ENCODE measurements around the gene IL15. TPM values are rescaled to one million over a fixed set of nuclear protein-coding genes. Genes with fewer than 3 reads are reported as not detected.

IL15 gene
- total RNA-seq, 1 donor from 2014 or later, result 0.80 TPM

GRCh38 chr4:141757287-141757686, 120.9 kb downstream of the IL15 start:
- H3K36me3 Mint-ChIP-seq, result no peaks in the 10 kb centered on the region
- H3K27me3 Mint-ChIP-seq (ENCODE audit: low read depth), result no peaks in the 10 kb centered on the region
- no peak overlapping the region for H3K4me3 Mint-ChIP-seq
- H3K27ac Mint-ChIP-seq, result no peak overlapping the region
- peaks cover 3% of the 10 kb centered on the region for H3K4me1 Mint-ChIP-seq
- TF ChIP-seq CTCF (IDR thresholded peaks at IDR 0.05; ENCODE audit: unreplicated experiment), result no peak
- no peaks in the 10 kb centered on the region for H3K9me3 Mint-ChIP-seq
- no peak for DNase-seq (ENCODE audit: low spot score in 2 of 2, unreplicated experiment in 2 of 2)

- no peak overlapping the region for H3K4me3 Mint-ChIP-seq
- H3K27ac Mint-ChIP-seq, result no peak overlapping the region
- H3K27me3 Mint-ChIP-seq (ENCODE audit: low read depth), result no peaks in the 10 kb centered on the region
- peaks cover under 1% of the 10 kb centered on the region for H3K9me3 Mint-ChIP-seq
- H3K4me1 Mint-ChIP-seq, result peaks cover 3% of the 10 kb centered on the region
- no peak for DNase-seq (ENCODE audit: low spot score in 2 of 2, unreplicated experiment in 2 of 2)
- H3K36me3 Mint-ChIP-seq, result no peaks in the 10 kb centered on the region
- TF ChIP-seq CTCF (IDR thresholded peaks at IDR 0.05; ENCODE audit: unreplicated experiment), result no peak
These were observed 123.5 kb downstream of the IL15 start for GRCh38 chr4:141759796-141760425.

- Mint-ChIP-seq H3K4me3 (no peak overlapping the region), H3K27me3 (ENCODE audit: low read depth) (no peaks in the 10 kb centered on the region), H3K4me1 (peaks cover 7% of the 10 kb centered on the region), H3K9me3 (peaks cover 6% of the 10 kb centered on the region), H3K36me3 (peaks cover 4% of the 10 kb centered on the region), H3K27ac (no peak overlapping the region)
- no peak for TF ChIP-seq CTCF (IDR thresholded peaks at IDR 0.05; ENCODE audit: unreplicated experiment)
- no peak for DNase-seq (ENCODE audit: low spot score in 2 of 2, unreplicated experiment in 2 of 2)
These were observed 125.5 kb downstream of the IL15 start for GRCh38 chr4:141761926-141762325.

GRCh38 chr4:141763374-141763773, 127.0 kb downstream of the IL15 start:
- peaks cover 13% of the 10 kb centered on the region for H3K4me1 Mint-ChIP-seq
- H3K27me3 Mint-ChIP-seq (ENCODE audit: low read depth), result no peaks in the 10 kb centered on the region
- H3K4me3 Mint-ChIP-seq, result no peak overlapping the region
- peaks cover 6% of the 10 kb centered on the region for H3K9me3 Mint-ChIP-seq
- H3K36me3 Mint-ChIP-seq, result peaks cover 4% of the 10 kb centered on the region
- no peak for DNase-seq (ENCODE audit: low spot score in 2 of 2, unreplicated experiment in 2 of 2)
- TF ChIP-seq CTCF (IDR thresholded peaks at IDR 0.05; ENCODE audit: unreplicated experiment), result no peak
- H3K27ac Mint-ChIP-seq, result no peak overlapping the region

GRCh38 chr4:141768954-141769353, 132.6 kb downstream of the IL15 start:
- Mint-ChIP-seq H3K9me3 (peaks cover 12% of the 10 kb centered on the region), H3K36me3 (peaks cover 4% of the 10 kb centered on the region), H3K27me3 (ENCODE audit: low read depth) (no peaks in the 10 kb centered on the region), H3K27ac (no peak overlapping the region), H3K4me3 (no peak overlapping the region), H3K4me1 (peaks cover 18% of the 10 kb centered on the region)
- DNase-seq (ENCODE audit: low spot score in 2 of 2, unreplicated experiment in 2 of 2), result no peak
- TF ChIP-seq CTCF (IDR thresholded peaks at IDR 0.05; ENCODE audit: unreplicated experiment), result no peak
